ENCODE data around the gene PDLIM5.
"Not testable (repeated sequence)": the region's sequence is repeated elsewhere in the genome, so short reads cannot be mapped to it uniquely, and the experiment has no call there.

Gene PDLIM5

DNA sequence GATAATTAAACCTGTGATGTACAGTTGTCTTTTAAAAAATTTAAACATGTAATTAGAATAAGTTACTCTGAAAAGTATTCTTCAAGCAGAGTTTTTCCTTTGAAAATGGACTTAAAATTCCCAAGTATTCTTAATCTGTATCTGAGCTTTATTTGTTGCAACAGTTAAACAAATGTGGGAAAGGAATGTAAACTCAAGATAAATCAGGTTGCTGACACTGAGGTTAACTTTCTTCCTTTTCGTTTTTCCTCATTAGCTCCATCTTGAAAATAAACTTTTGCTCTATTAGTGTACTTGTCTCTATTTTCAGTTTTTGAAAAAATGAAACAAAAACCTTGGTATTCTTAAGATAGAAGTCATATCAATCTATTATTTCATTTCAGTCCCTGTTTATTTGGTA lies 161.5 kb downstream of the PDLIM5 start:
- no peak for DNase-seq

DNA sequence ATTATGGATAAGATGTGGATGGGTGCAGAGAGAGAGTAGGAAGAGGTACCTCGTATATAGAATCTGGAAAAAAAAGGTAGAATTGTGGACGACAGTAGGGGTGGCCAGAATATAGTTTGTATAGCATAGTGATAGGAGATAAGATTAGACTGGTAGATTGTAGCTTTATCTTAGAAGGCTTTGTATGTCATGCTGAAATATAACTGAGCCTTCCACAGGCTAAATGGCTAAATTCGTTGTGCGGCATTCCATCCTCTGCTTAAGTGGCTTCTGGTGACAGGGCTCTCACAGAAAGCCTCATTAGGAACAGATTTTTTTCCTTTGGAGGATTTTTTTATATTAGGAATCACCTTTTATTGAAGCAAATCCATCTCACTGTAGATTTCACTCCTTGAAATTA lies 163.7 kb downstream of the PDLIM5 start:
- DNase-seq = no peak

DNA sequence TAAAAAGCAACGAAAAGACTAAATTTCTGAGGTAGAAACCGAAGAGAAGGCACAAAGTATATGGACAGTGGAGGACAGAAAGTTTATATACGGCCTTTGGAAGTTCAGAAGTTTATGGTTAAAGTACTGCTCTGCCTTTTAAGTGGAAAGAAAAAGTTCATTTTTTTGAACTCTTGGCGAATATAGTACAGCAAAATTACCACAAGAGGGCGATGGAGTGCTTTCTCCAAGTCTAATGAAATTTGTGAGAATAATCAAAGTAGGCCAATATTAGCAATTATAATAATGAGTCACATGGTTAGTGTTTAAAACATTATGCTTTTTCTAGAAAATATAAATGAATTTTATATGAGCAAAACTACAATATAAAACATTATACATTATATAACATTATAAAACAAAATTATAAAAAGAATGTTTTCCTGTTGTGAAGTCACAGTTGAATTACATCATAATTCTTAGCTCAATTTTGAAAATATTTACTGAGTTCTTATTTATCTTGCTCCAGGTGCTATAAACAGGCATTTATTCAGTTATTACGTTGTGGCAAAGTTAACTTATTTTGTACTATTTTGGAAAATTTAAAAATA lies 169.8 kb downstream of the PDLIM5 start:
- DNase-seq = peak in 2 of 5 donors; percentile 5 to 11

DNA sequence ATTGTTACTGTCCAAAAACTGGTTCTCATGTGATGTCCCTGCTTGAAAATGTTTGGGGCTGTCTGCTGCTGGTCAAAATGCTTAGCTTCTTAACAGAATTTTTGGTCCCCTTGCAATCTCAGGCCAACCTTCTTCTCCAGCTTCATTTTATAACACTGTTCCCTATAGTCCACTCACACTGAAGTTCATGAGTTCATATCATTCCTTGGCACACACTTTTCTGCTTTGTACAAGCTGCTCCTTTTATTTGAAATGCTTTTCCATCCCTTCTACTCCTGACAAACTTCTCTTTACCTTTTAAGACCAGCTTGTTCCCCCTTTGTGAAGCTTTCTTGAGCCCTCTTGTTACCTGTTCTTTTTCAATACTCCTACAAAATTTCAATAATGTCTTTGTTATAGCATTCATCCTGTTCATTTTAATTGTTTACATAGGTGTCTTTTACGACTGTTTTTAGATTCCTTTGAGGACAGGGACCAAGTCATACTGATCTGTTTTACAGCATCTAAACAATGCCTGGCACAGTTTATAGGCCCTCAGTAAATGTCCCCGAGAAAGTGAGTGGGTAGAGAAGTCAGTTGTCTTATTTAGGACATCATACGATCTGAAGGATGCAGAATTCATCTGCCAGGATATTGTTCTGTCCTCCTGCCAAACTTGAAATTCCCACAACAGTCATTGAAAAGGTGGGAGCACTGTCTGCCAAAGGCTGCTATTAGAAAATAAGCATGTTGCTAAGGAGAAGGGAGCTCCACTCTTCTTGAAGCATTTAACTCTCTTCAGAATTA lies 171.6 kb downstream of the PDLIM5 start:
- no peak for DNase-seq

DNA sequence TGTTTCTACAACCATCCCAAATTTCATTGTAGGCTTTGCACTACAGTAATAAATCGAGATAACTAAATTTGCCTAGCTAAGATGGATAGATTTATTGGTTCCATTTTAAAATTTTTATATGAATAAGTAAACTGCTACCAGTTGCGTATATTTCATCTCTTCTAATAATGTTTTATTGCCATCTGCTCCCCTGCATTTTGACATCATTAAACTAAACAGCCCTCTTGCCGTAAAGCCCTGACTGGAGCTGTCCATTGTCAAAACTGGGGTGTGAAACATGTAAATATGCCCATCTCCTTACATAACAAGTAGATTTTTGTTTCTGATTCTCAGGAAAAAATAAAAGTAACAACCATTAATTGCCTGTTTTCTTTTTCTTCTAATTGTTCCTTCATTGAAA lies 175.2 kb downstream of the PDLIM5 start:
- DNase-seq = no peak

DNA sequence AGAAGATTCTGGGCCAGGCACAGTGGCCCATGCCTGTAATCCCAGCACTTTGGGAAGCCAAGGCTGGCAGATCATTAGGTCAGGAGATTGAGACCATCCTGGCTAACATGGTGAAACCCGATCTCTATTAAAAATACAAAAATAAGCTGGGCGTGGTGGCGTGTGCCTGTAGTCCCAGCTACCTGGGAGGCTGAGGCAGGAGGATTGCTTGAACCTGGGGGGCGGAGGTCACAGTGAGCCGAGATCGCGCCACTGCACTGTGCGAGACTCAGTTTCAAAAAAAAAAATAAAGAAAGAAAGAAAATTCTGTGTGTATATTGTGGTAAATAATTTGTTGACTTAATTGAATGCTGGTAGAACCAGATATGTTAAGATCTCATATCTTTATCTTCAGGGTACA lies 177.3 kb downstream of the PDLIM5 start:
- not testable (repeated sequence) for DNase-seq

DNA sequence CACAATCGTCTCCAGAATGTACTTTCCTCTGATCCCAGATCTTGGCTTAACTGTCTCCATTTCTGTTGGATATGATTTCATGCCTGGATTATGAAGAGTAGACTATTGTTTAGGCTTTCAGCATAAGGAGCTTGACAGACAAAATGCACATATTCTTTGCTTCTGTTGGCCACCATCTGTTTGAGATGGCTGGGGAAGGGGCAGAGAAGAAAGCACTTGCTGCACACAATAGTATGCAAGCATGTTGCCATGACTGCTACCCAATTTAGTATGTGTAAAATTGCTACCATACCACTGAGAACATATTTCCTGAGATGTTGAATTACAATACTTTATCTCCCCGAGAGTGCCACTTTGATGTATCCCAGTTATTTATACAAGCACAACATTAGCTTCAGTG lies 178.1 kb downstream of the PDLIM5 start:
- no peak for DNase-seq

DNA sequence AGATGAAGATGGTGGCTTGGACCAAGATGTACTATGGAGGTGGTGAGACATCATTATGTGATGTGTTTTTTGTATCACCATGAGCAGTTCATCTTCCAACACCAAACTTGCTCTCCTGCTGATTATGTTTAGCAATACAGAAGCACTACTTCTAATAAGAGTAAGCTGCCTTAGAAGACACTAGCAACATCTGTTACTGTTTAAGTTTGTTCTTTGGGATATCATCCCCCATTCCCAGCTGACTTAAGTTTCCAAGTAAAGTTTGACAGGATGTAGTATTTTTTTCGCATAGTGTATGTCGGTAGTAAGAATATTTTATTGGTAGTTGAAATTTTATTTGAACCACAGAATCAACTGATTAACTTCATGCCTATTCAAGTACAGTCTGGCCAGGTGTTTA lies 182.5 kb downstream of the PDLIM5 start:
- no peak for DNase-seq

DNA sequence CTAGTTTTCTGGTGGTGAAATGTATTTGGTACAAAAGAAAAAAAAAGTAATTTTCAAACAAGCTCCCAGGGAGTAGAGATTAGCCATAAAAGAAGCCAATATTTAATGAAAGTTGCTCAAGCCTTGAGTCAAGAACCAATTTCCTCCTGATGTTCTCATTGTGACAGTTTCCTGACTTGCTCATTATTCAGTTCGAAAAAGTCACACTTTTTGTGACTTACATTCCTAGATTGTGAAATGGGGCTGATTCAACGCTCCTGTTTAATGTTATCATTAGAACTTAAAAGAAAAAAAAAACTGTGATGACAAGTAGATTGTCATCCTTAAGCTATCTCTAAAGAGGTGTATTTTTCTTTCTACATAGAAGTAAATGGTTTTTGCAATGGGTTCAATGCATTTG lies 183.4 kb downstream of the PDLIM5 start:
- DNase-seq = no peak

DNA sequence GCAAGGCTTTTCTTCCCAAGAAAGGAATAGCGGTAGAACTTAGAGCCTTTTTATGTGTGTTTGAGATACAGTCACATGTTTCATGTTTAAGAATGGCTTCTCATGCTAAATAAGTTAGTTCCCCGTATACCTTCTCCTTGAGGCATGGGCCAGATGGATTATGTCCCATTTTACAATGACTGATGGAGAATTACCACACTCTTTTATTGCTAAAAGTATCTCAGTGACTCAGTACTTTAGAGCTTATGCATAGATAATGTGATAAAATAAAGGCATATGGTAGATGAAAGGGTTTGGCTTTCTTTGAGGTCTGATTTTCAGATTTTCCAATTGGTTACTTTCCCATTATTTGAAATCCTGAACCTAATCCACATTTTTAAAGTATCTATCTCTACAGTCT lies 184.3 kb downstream of the PDLIM5 start:
- DNase-seq = no peak

DNA sequence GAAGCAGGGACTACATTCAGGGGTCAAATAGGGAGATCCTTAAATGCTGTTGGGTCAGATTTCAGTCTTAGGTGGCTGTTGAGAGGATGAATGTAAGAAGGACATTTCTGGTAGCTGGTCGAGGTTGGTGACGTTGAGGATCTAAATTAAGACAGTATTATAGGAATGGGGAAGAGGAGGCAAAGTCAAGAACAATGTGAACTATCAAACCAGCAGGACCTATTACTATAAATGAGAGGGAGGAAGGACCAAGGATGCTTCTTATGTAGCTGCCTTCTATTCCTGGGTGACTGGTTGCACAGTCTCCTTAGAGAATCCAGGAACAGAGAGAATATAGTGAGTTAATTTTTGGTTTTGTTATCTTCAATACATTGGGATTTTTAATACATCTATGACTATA lies 187.6 kb downstream of the PDLIM5 start:
- DNase-seq = no peak

DNA sequence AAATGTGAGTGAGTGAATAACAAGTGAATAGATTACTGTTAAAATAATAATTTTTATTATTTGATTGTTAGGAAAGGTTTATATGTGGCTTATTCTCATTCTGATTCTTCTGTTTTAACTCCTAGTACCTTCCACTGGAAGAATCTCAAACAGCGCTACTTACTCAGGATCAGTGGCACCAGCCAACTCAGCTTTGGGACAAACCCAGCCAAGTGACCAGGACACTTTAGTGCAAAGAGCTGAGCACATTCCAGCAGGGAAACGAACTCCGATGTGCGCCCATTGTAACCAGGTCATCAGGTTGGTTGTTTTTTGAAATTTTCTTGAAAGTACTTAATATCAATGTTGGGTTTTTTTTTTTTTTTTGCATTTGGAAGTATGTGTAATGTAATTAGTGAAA lies 188.4 kb downstream of the PDLIM5 start:
- DNase-seq = no peak

DNA sequence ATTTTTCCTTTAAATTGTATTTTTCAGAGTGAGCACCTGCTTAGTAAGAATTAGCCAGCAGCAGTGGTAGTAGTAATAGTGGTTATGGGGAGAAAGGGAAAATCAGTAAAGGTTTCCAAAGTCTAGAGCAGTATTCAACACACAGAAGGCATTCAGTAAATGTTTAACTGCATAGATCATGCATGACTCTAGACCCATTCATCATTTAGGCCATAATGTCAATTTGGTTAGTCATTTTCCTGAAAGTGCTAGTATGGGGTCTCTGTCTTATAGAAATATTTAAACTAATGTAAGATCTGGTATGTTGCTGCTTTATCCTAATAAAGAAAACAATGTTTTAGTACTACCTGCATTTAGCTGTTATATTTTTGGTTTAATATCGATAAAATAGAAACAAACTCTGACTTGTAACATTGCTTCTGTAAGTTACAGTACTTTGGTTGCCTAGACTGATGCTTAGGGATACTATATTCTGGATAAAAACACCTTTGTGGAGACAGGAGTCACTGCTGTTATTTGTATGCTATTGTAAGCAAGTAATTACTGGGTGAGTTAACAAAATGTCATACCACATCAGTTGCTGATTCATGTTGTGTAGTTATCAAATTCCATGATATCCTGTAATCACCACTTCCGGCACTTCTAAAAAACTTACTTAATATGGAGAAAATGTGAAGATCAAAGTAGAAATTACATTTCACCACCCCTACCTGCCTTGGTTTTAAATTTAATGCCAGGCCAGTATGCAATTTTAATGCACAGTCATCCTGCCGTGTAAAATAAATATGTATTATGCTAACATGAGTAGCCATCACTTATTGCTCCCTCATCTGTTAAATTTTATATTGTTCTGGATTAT lies 190.2 kb downstream of the PDLIM5 start:
- no peak for DNase-seq

DNA sequence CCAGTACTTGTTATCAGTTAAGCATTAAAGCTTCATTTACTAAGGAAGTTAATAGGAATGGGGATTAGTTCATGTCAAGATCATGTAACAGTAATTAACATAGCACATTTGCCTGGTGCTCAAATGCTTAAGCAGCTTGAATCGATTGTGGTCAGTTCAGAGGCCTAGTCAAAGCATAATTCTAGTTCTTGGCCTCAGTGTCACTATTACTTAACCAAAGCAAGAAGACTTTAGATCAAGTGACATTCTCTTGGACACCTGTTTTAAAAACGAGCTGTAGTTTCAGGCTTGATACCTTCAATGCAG lies 190.8 kb downstream of the PDLIM5 start:
- DNase-seq = no peak

DNA sequence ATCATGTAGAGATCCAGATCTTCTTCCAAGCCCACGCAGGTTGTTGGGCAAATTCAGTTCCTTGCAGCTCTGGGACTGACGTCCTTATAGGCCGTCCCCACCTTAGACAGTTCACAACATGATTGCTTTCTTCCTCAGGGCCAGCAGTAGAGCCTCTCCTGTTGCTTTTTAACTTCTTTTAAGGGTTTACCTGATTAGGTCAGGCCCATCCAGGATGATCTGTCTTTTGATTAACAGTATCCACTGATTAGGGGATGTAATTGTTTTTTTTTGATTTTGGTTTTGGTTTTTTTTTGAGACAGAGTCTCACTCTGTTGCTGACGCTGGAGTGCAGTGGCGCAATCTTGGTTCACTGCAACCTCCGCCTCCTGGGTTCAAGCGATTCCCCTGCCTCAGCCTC lies 197.0 kb downstream of the PDLIM5 start:
- DNase-seq = no peak

DNA sequence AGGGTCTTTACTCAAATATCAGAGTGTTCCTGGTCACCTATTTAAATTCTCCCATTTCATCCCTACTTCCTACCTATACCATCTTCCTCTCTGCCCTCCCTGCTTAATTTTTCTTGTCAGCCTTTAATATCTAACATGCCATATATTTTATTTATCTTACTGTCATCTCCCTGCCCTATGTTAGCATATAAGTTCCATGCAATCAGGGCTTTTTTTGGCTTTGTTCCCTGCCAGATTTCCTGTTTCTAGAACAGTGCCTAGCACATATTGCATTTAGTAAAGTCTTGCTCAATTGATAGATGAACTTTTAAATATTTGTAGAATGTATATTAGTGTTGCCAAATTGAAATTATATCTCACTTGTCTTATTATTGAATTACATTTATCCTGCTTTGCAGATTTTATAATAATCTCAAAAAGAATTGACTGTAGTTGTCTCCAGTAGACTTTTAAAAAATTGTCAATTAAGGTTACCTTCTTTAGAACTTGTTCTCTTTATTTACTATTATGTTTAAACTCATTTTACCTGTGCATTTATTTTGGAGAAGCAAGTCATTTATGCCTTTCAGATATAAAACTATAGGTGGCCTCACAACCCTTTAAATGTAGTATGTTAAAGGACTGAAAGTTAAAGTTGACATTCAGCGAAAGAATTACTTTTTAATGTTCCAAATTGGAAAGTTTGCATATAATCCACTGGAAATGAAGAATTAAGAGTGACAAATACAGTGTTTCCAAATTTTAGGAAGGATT lies 197.8 kb downstream of the PDLIM5 start:
- DNase-seq = no peak

DNA sequence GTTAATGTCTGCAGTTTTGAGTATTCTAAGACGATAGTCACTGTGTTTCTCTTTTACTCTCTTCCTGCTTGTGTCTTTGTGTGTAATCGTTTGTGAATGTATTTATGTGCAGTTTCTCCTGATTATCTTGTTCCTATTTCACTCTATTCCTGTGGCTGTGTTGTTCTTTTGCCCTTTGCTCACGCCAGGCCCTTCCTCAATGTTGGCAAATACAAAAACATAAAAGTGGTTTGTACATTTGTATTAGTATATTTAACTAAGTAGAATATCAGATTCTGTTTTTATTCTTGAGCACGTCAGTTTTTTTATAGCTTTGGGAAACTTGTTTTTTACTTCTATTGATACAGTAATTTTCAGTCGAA lies 198.4 kb downstream of the PDLIM5 start:
- no peak for DNase-seq

DNA sequence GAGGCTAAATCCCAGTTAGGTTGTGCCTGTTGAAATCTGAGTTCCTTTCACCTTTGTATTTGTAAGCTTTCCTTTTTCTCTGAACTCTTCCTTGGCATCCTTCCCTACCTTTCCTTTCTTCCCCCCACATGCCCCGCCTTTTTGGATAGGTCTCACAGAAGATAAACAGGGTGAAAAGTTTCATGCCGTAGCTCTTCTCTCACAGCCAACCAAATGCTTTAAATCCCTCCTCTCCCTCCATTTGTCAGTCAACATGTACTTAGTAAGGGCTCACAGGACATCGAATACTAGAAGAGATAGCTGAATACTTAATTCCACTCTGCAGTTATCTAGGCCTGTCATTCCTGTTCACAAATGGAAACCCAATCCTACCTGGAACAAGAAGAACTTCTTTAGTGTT lies 198.9 kb downstream of the PDLIM5 start:
- DNase-seq = no peak

DNA sequence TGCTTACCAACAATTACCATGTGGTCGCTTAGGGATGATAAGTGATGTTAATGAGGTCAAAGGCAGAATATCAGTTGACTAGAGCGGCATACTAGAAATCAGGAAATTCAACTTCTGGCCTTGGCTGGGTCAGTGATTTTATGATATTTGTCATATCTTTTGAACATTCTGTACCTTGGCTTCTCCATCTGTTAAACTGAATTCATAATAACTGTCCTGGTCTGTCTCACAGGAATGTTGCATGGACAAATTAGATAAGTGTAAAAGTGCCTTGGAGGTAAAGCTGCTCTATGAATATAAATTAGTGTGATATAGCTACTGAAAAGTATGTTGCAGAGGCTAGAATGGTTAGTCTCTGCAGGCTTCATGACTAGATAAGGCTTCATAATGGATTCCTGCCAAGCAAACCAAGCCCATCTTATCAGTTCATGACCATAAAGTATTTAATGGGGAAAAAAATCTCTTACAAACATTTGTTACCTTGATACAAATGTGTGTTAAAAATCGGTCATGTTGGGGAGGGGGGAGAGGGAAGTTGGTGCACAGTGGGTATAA lies 201.4 kb downstream of the PDLIM5 start:
- DNase-seq = no peak

DNA sequence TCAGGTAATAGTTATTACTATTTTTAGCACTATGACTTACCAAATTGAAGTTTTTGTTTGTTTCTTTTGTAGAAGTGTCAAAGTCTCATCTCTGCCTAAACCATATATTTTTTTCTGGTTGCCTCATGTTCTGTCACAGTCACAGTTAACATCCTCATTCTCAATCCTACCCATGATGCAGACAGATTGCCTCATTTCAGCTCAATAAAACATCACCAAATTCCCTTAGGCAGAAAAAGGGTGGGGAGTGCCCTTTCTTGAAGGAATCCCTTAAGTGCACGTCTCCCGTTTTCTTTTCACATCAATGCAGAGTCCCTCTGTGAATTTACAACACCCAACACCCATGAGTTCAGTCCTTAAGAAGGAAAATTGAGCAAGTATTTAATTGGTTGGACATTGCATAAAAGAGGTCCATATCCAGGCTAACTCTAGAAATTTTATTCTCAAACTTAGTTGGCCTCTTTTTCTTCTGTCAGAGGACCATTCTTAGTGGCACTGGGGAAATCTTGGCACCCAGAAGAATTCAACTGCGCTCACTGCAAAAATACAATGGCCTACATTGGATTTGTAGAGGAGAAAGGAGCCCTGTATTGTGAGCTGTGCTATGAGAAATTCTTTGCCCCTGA lies 202.4 kb downstream of the PDLIM5 start:
- DNase-seq = no peak

DNA sequence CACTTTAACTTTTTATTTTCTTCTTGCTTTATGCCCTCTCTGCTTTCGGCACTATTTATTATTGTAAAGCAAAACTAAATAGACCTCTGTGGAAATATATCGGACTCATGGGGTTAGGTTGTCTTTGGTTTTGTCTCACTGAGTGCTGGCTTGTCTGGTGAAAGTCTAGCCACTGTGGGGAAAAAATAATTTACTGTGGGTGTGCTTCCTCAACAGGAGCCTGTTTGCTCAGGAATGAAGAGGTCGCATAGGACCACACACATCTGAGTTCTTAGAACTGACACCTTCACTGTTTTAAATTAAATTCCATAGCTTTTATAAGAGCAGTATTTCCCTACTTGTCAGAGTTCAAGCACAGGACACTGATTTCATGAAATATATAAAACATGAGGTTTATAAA lies 203.0 kb downstream of the PDLIM5 start:
- DNase-seq = no peak

DNA sequence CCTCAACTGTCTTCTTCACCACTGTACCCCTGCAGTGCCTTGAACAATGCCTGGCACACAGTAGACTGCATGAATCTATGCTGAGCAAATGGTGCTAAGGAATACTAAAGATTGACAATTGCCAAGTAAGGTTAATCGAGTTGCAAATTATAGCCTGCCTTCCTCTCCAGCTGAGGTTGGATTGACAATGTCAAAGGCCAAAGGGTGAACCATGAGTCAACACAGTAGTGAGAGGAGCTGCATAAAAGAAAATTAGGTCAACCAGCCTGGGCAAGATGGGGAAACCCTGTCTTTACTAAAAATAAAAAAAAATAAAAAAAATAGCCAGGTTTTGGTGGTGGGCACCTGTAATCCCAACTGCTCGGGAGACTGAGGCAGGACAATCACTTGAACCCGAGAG lies 208.9 kb downstream of the PDLIM5 start:
- no peak for DNase-seq

DNA sequence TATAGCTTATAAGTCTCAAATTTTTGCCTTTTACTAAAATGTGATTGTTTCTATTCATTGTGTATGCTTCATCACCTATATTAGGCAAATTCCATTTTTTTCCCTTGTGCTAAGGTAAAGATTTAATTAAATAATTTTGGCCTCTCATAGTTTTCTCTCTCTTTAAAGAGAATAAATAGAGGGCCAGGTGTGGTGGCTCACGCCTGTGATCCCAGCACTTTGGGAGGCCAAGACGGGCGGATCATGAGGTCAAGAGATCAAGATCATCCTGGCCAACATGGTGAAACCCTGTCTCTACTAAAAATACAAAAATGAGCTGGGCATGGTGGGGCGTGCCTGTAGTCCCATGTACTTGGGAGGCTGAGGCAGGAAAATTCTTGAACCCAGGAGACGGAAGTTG lies 213.3 kb downstream of the PDLIM5 start:
- DNase-seq = not testable (repeated sequence)

Data from T-helper 1 cell (primary cell).